Lower leg skin (tissue), 3 donors: ENCODE measurements around the gene RELL2.

ENCODE experiments used
- CTCF ChIP-seq, 3 donors: fragments of 450-650 bp; IDR thresholded peaks; one replicate each; pipeline ENCODE4 v1.5.1; 2016; ENCODE audit warnings: antibody characterized with exemption in 3 of 3, mild to moderate bottlenecking in 3 of 3, moderate library complexity in 2 of 3
- POLR2A ChIP-seq, 2 donors: fragments of 450-650 bp; IDR thresholded peaks; one replicate each; pipeline ENCODE4 v1.6.1; 2016 to 2017; ENCODE audit warnings: antibody characterized with exemption in 2 of 2, mild to moderate bottlenecking in 1 of 2, moderate library complexity in 1 of 2

GRCh38 chr5:141623611-141624010, 13.2 kb upstream of the RELL2 start:
- TF ChIP-seq CTCF (IDR thresholded peaks at IDR 0.05) (no peak), POLR2A (IDR thresholded peaks at IDR 0.05) (no peak)
